GM12878 (cell line): ENCODE results near the gene DPY19L1. TPM values are rescaled to one million over a fixed set of nuclear protein-coding genes. Genes with fewer than 3 reads are reported as not detected.
A peak's percentile ranks its signal among the peaks of the same experiment; 100 is the strongest.

Source experiments
- ATAC-seq: fragments of 200-7000 bp; cut with Tn5 transposase; 3 replicates; pipeline ENCODE4 v1.9.1; 2020; ENCODE audit warnings: mild to moderate bottlenecking, moderate library complexity
- BruUV-seq: library from RNA; stranded (reverse); fragments of 400-500 nt; replicated peaks from 2 replicates; lab custom pipeline; 2021; lab: Mats Ljungman, UMichigan
- CTCF ChIA-PET: fragments of 300-600 bp; sonication (Branson Sonifier 250); formaldehyde crosslinking; extraction: SDS; loops from one replicate; lab custom pipeline; 2021; ENCODE audit warnings: inconsistent platforms; lab: Yijun Ruan, JAX
- POLR2A ChIA-PET: fragments of 350-600 bp; formaldehyde crosslinking; extraction: SDS; loops from one replicate; lab custom pipeline; 2021; ENCODE audit warnings: inconsistent platforms; lab: Charles Lee
- RAD21 ChIA-PET: fragments of 300-600 bp; sonication (Branson Sonifier 250); formaldehyde crosslinking; loops from one replicate; lab custom pipeline; 2023; ENCODE audit warnings: antibody characterized with exemption; ENCODE audit not compliant: unreplicated experiment; lab: Charles Lee
- SMC1A ChIA-PET: fragments of 300-600 bp; sonication (Branson Sonifier 250); formaldehyde crosslinking; loops from one replicate; lab custom pipeline; 2023; ENCODE audit not compliant: unreplicated experiment, uncharacterized antibody; lab: Charles Lee
- DNase-seq: peaks from one replicate; pipeline ENCODE4 v3.0.0-alpha.2; 2011; ENCODE audit warnings: low read depth, low spot score
- FAIRE-seq: peaks from 3 replicates; lab custom pipeline; 2011; peaks lifted over from hg19 to GRCh38; lab: Jason Lieb, UNC
- H2AFZ ChIP-seq: 2 replicates; pipeline ENCODE4 v1.6.0; 2011; ENCODE audit warnings: low read depth, low read length, control low read depth; ENCODE audit not compliant: control insufficient read depth
- H3K27ac ChIP-seq: 2 replicates; pipeline ENCODE4 v1.5.1; 2011; ENCODE audit warnings: control low read depth; ENCODE audit not compliant: control insufficient read depth, insufficient read depth
- H3K27me3 ChIP-seq, 2 experiments: replicated peaks in 1 of 2; 2 replicates each; pipeline versions ENCODE4 v1.6.0 to v1.6.1; 2011; ENCODE audit warnings: low read length in 1 of 2; ENCODE audit not compliant: control insufficient read depth in 2 of 2, insufficient read depth in 2 of 2
- H3K36me3 ChIP-seq, 2 experiments: 2 replicates each; pipeline ENCODE4 v1.5.1; 2011; ENCODE audit warnings: low read length in 1 of 2; ENCODE audit not compliant: control insufficient read depth in 2 of 2, insufficient read depth in 2 of 2
- H3K4me1 ChIP-seq: 2 replicates; pipeline ENCODE4 v1.6.1; 2011; ENCODE audit warnings: mild to moderate bottlenecking, low read length, moderate library complexity, mixed read lengths; ENCODE audit not compliant: control insufficient read depth, insufficient read depth
- H3K4me2 ChIP-seq: 2 replicates; pipeline ENCODE4 v1.6.0; 2011; ENCODE audit warnings: control low read depth; ENCODE audit not compliant: control insufficient read depth, insufficient read depth
- H3K4me3 ChIP-seq: fragments of 200-600 bp; sonication (generic); 2 replicates; pipeline ENCODE4 v1.5.1; 2016
- H3K79me2 ChIP-seq: 2 replicates; pipeline ENCODE4 v1.6.0; 2011; ENCODE audit warnings: low read length; ENCODE audit not compliant: control insufficient read depth, insufficient read depth
- H3K9ac ChIP-seq: 2 replicates; pipeline ENCODE4 v1.8.0; 2011; ENCODE audit warnings: low read length, control low read depth, mixed read lengths; ENCODE audit not compliant: control insufficient read depth, insufficient read depth
- H3K9me3 ChIP-seq: replicated peaks from 3 replicates; pipeline ENCODE4 v1.5.1; 2011; ENCODE audit warnings: mild to moderate bottlenecking, low read length; ENCODE audit not compliant: control insufficient read depth, insufficient read depth
- H4K20me1 ChIP-seq: 2 replicates; pipeline ENCODE4 v1.6.0; 2011; ENCODE audit not compliant: control insufficient read depth, insufficient read depth
- BACH1 ChIP-seq: fragments of 450-650 bp; IDR thresholded peaks from 2 replicates; pipeline ENCODE4 v1.6.1; 2017; ENCODE audit warnings: mild to moderate bottlenecking, borderline replicate concordance
- BMI1 ChIP-seq: fragments of 450-650 bp; IDR thresholded peaks from 2 replicates; pipeline ENCODE4 v1.6.1; 2016; ENCODE audit warnings: mild to moderate bottlenecking, moderate library complexity, borderline replicate concordance
- GATAD2B ChIP-seq: fragments of 450-650 bp; conservative IDR thresholded peaks from 2 replicates; pipeline ENCODE4 v1.6.1; 2017; ENCODE audit warnings: low read depth, mild to moderate bottlenecking, moderate library complexity
- JUND ChIP-seq: IDR thresholded peaks from 2 replicates; pipeline ENCODE4 v1.6.1; 2012; ENCODE audit warnings: low read depth, mild to moderate bottlenecking, low read length, improper control_type of control experiment, moderate library complexity
- MTA2 ChIP-seq: fragments of 450-650 bp; IDR thresholded peaks from 2 replicates; pipeline ENCODE4 v1.6.1; 2016; ENCODE audit warnings: low read depth, mild to moderate bottlenecking, moderate library complexity
- MXI1 ChIP-seq: fragments of 150-350 bp; IDR thresholded peaks from 2 replicates; pipeline ENCODE4 v1.6.1; 2011; ENCODE audit warnings: low read depth, mild to moderate bottlenecking, inconsistent platforms, low read length, improper control_type of control experiment
- MYB ChIP-seq: fragments of 150-350 bp; IDR thresholded peaks from 2 replicates; pipeline ENCODE4 v1.6.1; 2014; ENCODE audit warnings: mild to moderate bottlenecking, low read depth, low read length, borderline replicate concordance
- NFXL1 ChIP-seq: fragments of 450-650 bp; IDR thresholded peaks from 2 replicates; pipeline ENCODE4 v1.6.1; 2017; ENCODE audit warnings: antibody characterized with exemption, mild to moderate bottlenecking, borderline replicate concordance
- NFYA ChIP-seq: IDR thresholded peaks from 2 replicates; pipeline ENCODE4 v1.6.1; 2011; ENCODE audit warnings: low read depth, mild to moderate bottlenecking, low read length, improper control_type of control experiment, borderline replicate concordance
- POLR2AphosphoS5 ChIP-seq: IDR thresholded peaks from 2 replicates; pipeline ENCODE4 v1.6.1; 2011; ENCODE audit warnings: mild to moderate bottlenecking, low read length, inconsistent platforms
- RAD21 ChIP-seq: IDR thresholded peaks from 2 replicates; pipeline ENCODE4 v1.6.1; 2011; ENCODE audit warnings: mild to moderate bottlenecking, low read depth, low read length, moderate library complexity; ENCODE audit not compliant: insufficient read depth
- STAT1 ChIP-seq: fragments of 450-650 bp; conservative IDR thresholded peaks from 2 replicates; pipeline ENCODE4 v1.6.1; 2014; ENCODE audit warnings: antibody characterized with exemption, mild to moderate bottlenecking
- TCF12 ChIP-seq: IDR thresholded peaks from 2 replicates; pipeline ENCODE4 v1.6.1; 2011; ENCODE audit warnings: low read depth, mild to moderate bottlenecking, low read length
- WGBS: methylation state at CpG from one replicate; pipeline ENCODE4 v1.1.6; 2016; ENCODE audit warnings: low lambda C conversion rate; ENCODE audit not compliant: insufficient replicate concordance, insufficient coverage; ENCODE audit errors: missing lambda C conversion rate; 5-methylcytosine and 5-hydroxymethylcytosine counted together
- in situ Hi-C: fragments of 300-500 bp; cut with MboI; formaldehyde crosslinking; loops from 9 replicates; pipeline ENCODE4 v1.14.3; 2018; ENCODE audit warnings: mixed read lengths
- intact Hi-C: fragments of 100-400 bp; cut with micrococcal nuclease; formaldehyde crosslinking; loops from one replicate; pipeline ENCODE4 v1.14.2; 2022; ENCODE audit not compliant: unreplicated experiment
- polyA plus RNA-seq, 11 experiments: library from polyadenylated mRNA; depleted of rRNA in 4 of 11; unstranded in 6 of 11; stranded (reverse) in 5 of 11; fragments of >200 nt; fragmentation: Nextera tagmentation in 4 of 11; fragmentation: Illumina TruSeq in 1 of 11; extraction: Ambion mirVana in 4 of 11; extraction: Trizol in 1 of 11; gene quantifications; 1 replicate in 1 of 11; 2 replicates in 10 of 11; pipeline versions ENCODE4 v1.2.1 to v1.2.3, GENCODE V29; 2011 to 2016; ENCODE audit warnings: inconsistent platforms in 2 of 11, missing spikeins in 2 of 11, low read depth in 1 of 11
- total RNA-seq, 4 experiments: library from RNA; depleted of rRNA in 3 of 4; stranded (reverse); fragments of >200 nt in 3 of 4; fragmentation: Illumina TruSeq in 1 of 4; extraction: Trizol in 1 of 4; gene quantifications; 2 replicates each; pipeline versions ENCODE4 v1.2.1 to v1.2.3, GENCODE V29; 2013 to 2021

DPY19L1 gene
- total and polyA plus RNA-seq, 10 of the 15 experiments (the other 5 are each of a cell fraction or from before 2014, with no cell fraction given) = 0.47 to 35.4 (median 3.8) TPM

DNA sequence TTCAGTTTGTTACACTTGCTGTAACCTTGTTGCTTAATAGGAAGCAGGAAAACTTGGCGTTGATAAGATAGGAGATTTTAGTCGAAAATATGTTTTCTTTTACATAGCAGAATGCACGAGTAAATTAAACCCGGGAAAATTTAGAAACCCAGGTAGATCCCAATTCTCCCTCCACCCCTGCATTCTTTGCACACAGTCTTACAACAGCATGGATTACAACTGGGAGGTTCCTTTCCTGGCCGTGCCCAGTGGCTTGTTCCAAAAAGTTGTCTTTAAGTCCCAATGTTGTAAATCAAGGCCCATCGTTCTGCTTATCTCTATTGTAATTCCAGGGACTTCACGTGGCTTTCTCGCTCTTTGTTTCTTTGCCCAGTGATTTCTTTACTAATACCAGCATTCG, 1.1 kb upstream of the DPY19L1 start:
- Histone ChIP-seq H3K4me3 (peak overlapping the region; percentile 87; the same call in 1 of the 2 replicates), H4K20me1 (no peaks in the 10 kb centered on the region), H3K9me3 (no peaks in the 10 kb centered on the region), H3K79me2 (no peaks in the 10 kb centered on the region), H3K27me3 (no peaks in the 10 kb centered on the region), H3K27ac (no peak overlapping the region), H3K4me2 (peak overlapping the region; percentile 94), H3K36me3 (no peaks in the 10 kb centered on the region), H3K9ac (no peak overlapping the region; the same call in 1 of the 2 replicates), H2AFZ (peak overlapping the region; percentile 89), H3K4me1 (peaks cover 10% of the 10 kb centered on the region)
- FAIRE-seq (no peak), DNase-seq (no peak), ATAC-seq (no peak)
- intact Hi-C loops = loop anchor here (5.0 to 10.0 kb wide), 2 partner anchors 111 to 714 kb away; no protein-coding TSS in a partner anchor
- in situ Hi-C loops = no loop called here
- POLR2A ChIA-PET = interaction anchor here (0.6 kb wide), 1 partner anchor 292 kb away, joined by 6 read pairs; no protein-coding TSS in a partner anchor
- no TSS peak for BruUV-seq
- SMC1A ChIA-PET = interaction anchor here (0.6 kb wide), 1 partner anchor 368 kb away, joined by 3 read pairs; no protein-coding TSS in a partner anchor
- RAD21 ChIA-PET = interaction anchor here (1.0 to 1.5 kb wide), 2 partner anchors 291 to 500 kb away, joined by 3 to 5 read pairs; no protein-coding TSS in a partner anchor
- no peak for TF ChIP-seq RAD21
- no peak for TF ChIP-seq JUND
- TF ChIP-seq POLR2AphosphoS5 = no peak
- TF ChIP-seq TCF12 = no peak
- TF ChIP-seq NFYA = no peak
- TF ChIP-seq MXI1 = no peak
- TF ChIP-seq MTA2 = no peak
- no peak for TF ChIP-seq STAT1
- TF ChIP-seq GATAD2B = no peak
- no peak for TF ChIP-seq BMI1
- no peak for TF ChIP-seq MYB
- no peak for TF ChIP-seq NFXL1
- TF ChIP-seq BACH1 = no peak
- WGBS = 66% methylated on average over 9 of the region's 9 CpGs
- CTCF ChIA-PET = interaction anchor here (5.5 kb wide), 1 partner anchor 277 kb away, joined by 46 read pairs; no protein-coding TSS in a partner anchor
